DOHH2 (cell line): Measurements from ENCODE around the gene CD109.

ENCODE experiments used
- H3F3A ChIP-seq: fragments of 200-600 bp; sonication (generic), shearing (Covaris generic); 2 replicates; pipeline ENCODE4 v1.6.0; 2016; ENCODE audit warnings: antibody characterized with exemption, mild to moderate bottlenecking; ENCODE audit not compliant: control insufficient read depth, insufficient read depth
- H3K27ac ChIP-seq: fragments of 200-600 bp; sonication (generic); 2 replicates; pipeline ENCODE4 v1.5.1; 2014; ENCODE audit warnings: low read depth, mild to moderate bottlenecking, low read length, moderate library complexity
- H3K27me3 ChIP-seq: fragments of 200-600 bp; sonication (generic); 2 replicates; pipeline ENCODE4 v1.6.1; 2014; ENCODE audit warnings: mild to moderate bottlenecking, low read length, mixed read lengths; ENCODE audit not compliant: control insufficient read depth
- H3K36me3 ChIP-seq: fragments of 200-600 bp; sonication (generic); 2 replicates; pipeline ENCODE4 v1.6.1; 2014; ENCODE audit warnings: mild to moderate bottlenecking, low read length, moderate library complexity, mixed read lengths; ENCODE audit not compliant: control insufficient read depth
- H3K4me1 ChIP-seq: fragments of 200-600 bp; sonication (generic); 2 replicates; pipeline ENCODE4 v1.6.1; 2014; ENCODE audit warnings: mild to moderate bottlenecking, low read length, mixed read lengths; ENCODE audit not compliant: control insufficient read depth
- H3K4me2 ChIP-seq: fragments of 200-600 bp; sonication (generic); 2 replicates; pipeline ENCODE4 v1.6.0; 2014; ENCODE audit warnings: mild to moderate bottlenecking, low read length, moderate library complexity
- H3K4me3 ChIP-seq: fragments of 200-600 bp; sonication (generic); 2 replicates; pipeline ENCODE4 v1.5.1; 2014; ENCODE audit warnings: mild to moderate bottlenecking, low read length, mixed read lengths
- H3K79me2 ChIP-seq: fragments of 200-600 bp; sonication (generic); 2 replicates; pipeline ENCODE4 v1.6.1; 2014; ENCODE audit warnings: mild to moderate bottlenecking, low read length, mixed read lengths; ENCODE audit not compliant: control insufficient read depth
- H3K9me2 ChIP-seq: fragments of 200-600 bp; sonication (generic); replicated peaks from 2 replicates; pipeline ENCODE4 v1.6.1; 2014; ENCODE audit warnings: mild to moderate bottlenecking, low read length, mixed read lengths; ENCODE audit not compliant: control insufficient read depth
- H3K9me3 ChIP-seq: fragments of 200-600 bp; sonication (generic); 2 replicates; pipeline ENCODE4 v1.6.1; 2014; ENCODE audit warnings: antibody characterized with exemption, low read length, mixed read lengths; ENCODE audit not compliant: control insufficient read depth, insufficient read depth
- H4K20me1 ChIP-seq: fragments of 200-600 bp; sonication (generic); 2 replicates; pipeline ENCODE4 v1.6.0; 2014; ENCODE audit warnings: low read depth, mild to moderate bottlenecking, antibody characterized with exemption, low read length, moderate library complexity; ENCODE audit not compliant: control insufficient read depth, insufficient read depth
- CTCF ChIP-seq: fragments of 200-600 bp; sonication (generic); IDR thresholded peaks from one replicate; pipeline ENCODE4 v1.5.1; 2014; ENCODE audit warnings: antibody characterized with exemption, mild to moderate bottlenecking, low read depth, low read length; ENCODE audit not compliant: poor library complexity, severe bottlenecking
- EZH2phosphoT487 ChIP-seq: fragments of 200-600 bp; sonication (generic); IDR thresholded peaks from 2 replicates; pipeline ENCODE4 v1.6.1; 2017; ENCODE audit warnings: borderline replicate concordance, mild to moderate bottlenecking, antibody characterized with exemption, low read length, moderate library complexity, mixed read lengths

The CD109 gene

GRCh38 chr6:73694711-73695411, 1.1 kb upstream of the CD109 start:
- Histone ChIP-seq H3K36me3 (no peaks in the 10 kb centered on the region), H3K4me1 (no peaks in the 10 kb centered on the region), H3K9me2 (no peaks in the 10 kb centered on the region), H3K9me3 (no peaks in the 10 kb centered on the region), H3K4me3 (no peak overlapping the region), H4K20me1 (no peaks in the 10 kb centered on the region), H3K79me2 (no peaks in the 10 kb centered on the region), H3K27me3 (peaks cover 37% of the 10 kb centered on the region), H3K27ac (no peak overlapping the region), H3K4me2 (no peak overlapping the region), H3F3A (no peaks in the 10 kb centered on the region)
- TF ChIP-seq CTCF (no peak), EZH2phosphoT487 (no peak)

GRCh38 chr6:73696966-73697655, 1.1 kb downstream of the CD109 start:
- H3K9me2 ChIP-seq = no peaks in the 10 kb centered on the region
- H3K4me1 ChIP-seq = no peaks in the 10 kb centered on the region
- no peaks in the 10 kb centered on the region for H3K9me3 ChIP-seq
- no peaks in the 10 kb centered on the region for H3K79me2 ChIP-seq
- H3K27ac ChIP-seq = no peak overlapping the region
- peaks cover 39% of the 10 kb centered on the region for H3K27me3 ChIP-seq
- H3F3A ChIP-seq = no peaks in the 10 kb centered on the region
- H3K36me3 ChIP-seq = no peaks in the 10 kb centered on the region
- H4K20me1 ChIP-seq = no peaks in the 10 kb centered on the region
- no peak overlapping the region for H3K4me3 ChIP-seq
- TF ChIP-seq CTCF = no peak
- TF ChIP-seq EZH2phosphoT487 = no peak
- no peak overlapping the region for H3K4me2 ChIP-seq

- Histone ChIP-seq H3K79me2 (no peaks in the 10 kb centered on the region), H3K27me3 (peaks cover 42% of the 10 kb centered on the region), H3K4me3 (no peak overlapping the region), H3F3A (no peaks in the 10 kb centered on the region), H4K20me1 (no peaks in the 10 kb centered on the region), H3K9me3 (no peaks in the 10 kb centered on the region), H3K9me2 (no peaks in the 10 kb centered on the region), H3K27ac (no peak overlapping the region), H3K36me3 (no peaks in the 10 kb centered on the region), H3K4me2 (no peak overlapping the region), H3K4me1 (no peaks in the 10 kb centered on the region)
- TF ChIP-seq CTCF = no peak
- no peak for TF ChIP-seq EZH2phosphoT487
Measured at GRCh38 chr6:73699676-73700459, 3.9 kb downstream of the CD109 start.
